Measurements from ENCODE around the gene STOX2. TPM values are rescaled to one million over a fixed set of nuclear protein-coding genes. Genes with fewer than 3 reads are reported as not detected.

Gene STOX2
- total RNA-seq, 2 donors from 2014 or later = 0.89 to 2.5 TPM

GRCh38 chr4:183989931-183990330 lies 84.8 kb downstream of the STOX2 start:
- no peaks in the 10 kb centered on the region for H3K27me3 ChIP-seq
- no peak overlapping the region for H3K27ac ChIP-seq
- H3K9ac ChIP-seq (ENCODE audit: low read depth in 2 of 2, low read length in 2 of 2) = no peak overlapping the region
- TF ChIP-seq CTCF (IDR thresholded peaks at IDR 0.05) = no peak
- intact Hi-C loops (cut with DNase I) = no loop called here
- no peaks in the 10 kb centered on the region for H3K36me3 ChIP-seq
- DNase-seq = no peak
- no peaks in the 10 kb centered on the region for H3K4me1 ChIP-seq
- no peak overlapping the region for H3K4me3 ChIP-seq
- no peaks in the 10 kb centered on the region for H3K9me3 ChIP-seq

GRCh38 chr4:183993676-183994075 lies 88.6 kb downstream of the STOX2 start:
- H3K4me1 ChIP-seq = no peaks in the 10 kb centered on the region
- H3K9me3 ChIP-seq = no peaks in the 10 kb centered on the region
- no peak for TF ChIP-seq CTCF (IDR thresholded peaks at IDR 0.05)
- no peak overlapping the region for H3K4me3 ChIP-seq
- no peaks in the 10 kb centered on the region for H3K36me3 ChIP-seq
- intact Hi-C loops (cut with DNase I) = no loop called here
- no peak overlapping the region for H3K27ac ChIP-seq
- DNase-seq = no peak
- no peaks in the 10 kb centered on the region for H3K27me3 ChIP-seq
- no peak overlapping the region for H3K9ac ChIP-seq (ENCODE audit: low read depth in 2 of 2, low read length in 2 of 2)

GRCh38 chr4:183995570-183995969 lies 90.5 kb downstream of the STOX2 start:
- H3K27ac ChIP-seq = no peak overlapping the region
- no peaks in the 10 kb centered on the region for H3K4me1 ChIP-seq
- H3K9me3 ChIP-seq = no peaks in the 10 kb centered on the region
- no peaks in the 10 kb centered on the region for H3K27me3 ChIP-seq
- DNase-seq = no peak
- intact Hi-C loops (cut with DNase I) = no loop called here
- H3K4me3 ChIP-seq = no peak overlapping the region
- no peaks in the 10 kb centered on the region for H3K36me3 ChIP-seq
- no peak overlapping the region for H3K9ac ChIP-seq (ENCODE audit: low read depth in 2 of 2, low read length in 2 of 2)
- no peak for TF ChIP-seq CTCF (IDR thresholded peaks at IDR 0.05)

- intact Hi-C loops (cut with DNase I) = no loop called here
- no peak for DNase-seq
- Histone ChIP-seq H3K36me3 (no peaks in the 10 kb centered on the region), H3K27ac (no peak overlapping the region), H3K27me3 (no peaks in the 10 kb centered on the region), H3K9me3 (no peaks in the 10 kb centered on the region), H3K4me1 (no peaks in the 10 kb centered on the region), H3K9ac (ENCODE audit: low read depth in 2 of 2, low read length in 2 of 2) (no peak overlapping the region), H3K4me3 (no peak overlapping the region)
- no peak for TF ChIP-seq CTCF (IDR thresholded peaks at IDR 0.05)
Observed at GRCh38 chr4:183996868-183997267, 91.8 kb downstream of the STOX2 start.

GRCh38 chr4:183999435-183999834 lies 94.3 kb downstream of the STOX2 start:
- Histone ChIP-seq H3K9ac (ENCODE audit: low read depth in 2 of 2, low read length in 2 of 2) (no peak overlapping the region), H3K27ac (no peak overlapping the region), H3K9me3 (no peaks in the 10 kb centered on the region), H3K36me3 (no peaks in the 10 kb centered on the region), H3K4me1 (no peaks in the 10 kb centered on the region), H3K27me3 (no peaks in the 10 kb centered on the region), H3K4me3 (no peak overlapping the region)
- intact Hi-C loops (cut with DNase I) = no loop called here
- no peak for TF ChIP-seq CTCF (IDR thresholded peaks at IDR 0.05)
- no peak for DNase-seq

Measured in colonic mucosa (tissue), 4 donors.